ENCODE measurements around the gene TSGA10IP.

TSGA10IP gene

GRCh38 chr11:65928667-65929066 is 16.6 kb upstream of the TSGA10IP start:
- POLR2A ChIA-PET = no interaction called here
- no peak for DNase-seq (ENCODE audit: extremely low spot score)
- CTCF ChIA-PET = interaction anchor here (1.0 to 2.1 kb wide), 3 partner anchors 15 to 69 kb away, joined by 3 to 5 read pairs (median 3); partner anchors contain the start of gene CCDC85B

GRCh38 chr11:65931773-65932557 is 13.3 kb upstream of the TSGA10IP start:
- ChIA-PET CTCF (interaction anchor here (0.9 to 1.9 kb wide), 2 partner anchors 44 to 47 kb away, joined by 5 read pairs; partner anchors contain the start of gene FIBP), POLR2A (no interaction called here)
- no peak for DNase-seq (ENCODE audit: extremely low spot score)
- peak; percentile 13 for TF ChIP-seq CTCF (IDR thresholded peaks at IDR 0.05; ENCODE audit: control extremely low read depth, extremely low read depth, low read depth, missing control alignments)

More at GRCh38 chr11:65928667-65929066, 16.6 kb upstream of the TSGA10IP start:
- no peak for TF ChIP-seq CTCF (IDR thresholded peaks at IDR 0.05; ENCODE audit: control extremely low read depth, extremely low read depth, low read depth, missing control alignments)

- ChIA-PET POLR2A (no interaction called here), CTCF (interaction anchor here (0.9 to 1.9 kb wide), 4 partner anchors 9 to 48 kb away, joined by 3 to 5 read pairs (median 4); partner anchors contain the start of gene FIBP)
- no peak for TF ChIP-seq CTCF (IDR thresholded peaks at IDR 0.05; ENCODE audit: control extremely low read depth, extremely low read depth, low read depth, missing control alignments)
Measured at GRCh38 chr11:65932558-65932919, 12.7 kb upstream of the TSGA10IP start.

GRCh38 chr11:65934014-65934413 is 11.3 kb upstream of the TSGA10IP start:
- no peak for TF ChIP-seq CTCF (IDR thresholded peaks at IDR 0.05; ENCODE audit: control extremely low read depth, extremely low read depth, low read depth, missing control alignments)
- CTCF ChIA-PET = interaction anchor here (0.8 to 5.2 kb wide), 4 partner anchors 14 to 49 kb away, joined by 3 to 24 read pairs (median 4); partner anchors contain the start of gene CCDC85B
- DNase-seq (ENCODE audit: extremely low spot score) = no peak
- POLR2A ChIA-PET = no interaction called here

More at GRCh38 chr11:65932558-65932919, 12.7 kb upstream of the TSGA10IP start:
- DNase-seq (ENCODE audit: extremely low spot score) = no peak

- no peak for DNase-seq (ENCODE audit: extremely low spot score)
- no peak for TF ChIP-seq CTCF (IDR thresholded peaks at IDR 0.05; ENCODE audit: control extremely low read depth, extremely low read depth, low read depth, missing control alignments)
- CTCF ChIA-PET = interaction anchor here (1.0 to 5.2 kb wide), 5 partner anchors 15 to 85 kb away, joined by 3 to 24 read pairs (median 4); partner anchors contain the start of gene MUS81
- POLR2A ChIA-PET = no interaction called here
Measured at GRCh38 chr11:65937766-65938165, 7.5 kb upstream of the TSGA10IP start.

GRCh38 chr11:65941720-65942310 is 3.5 kb upstream of the TSGA10IP start:
- TF ChIP-seq CTCF (IDR thresholded peaks at IDR 0.05; ENCODE audit: control extremely low read depth, extremely low read depth, low read depth, missing control alignments) = no peak
- POLR2A ChIA-PET = no interaction called here
- no peak for DNase-seq (ENCODE audit: extremely low spot score)

More at GRCh38 chr11:65941720-65942310, 3.5 kb upstream of the TSGA10IP start:
- CTCF ChIA-PET = interaction anchor here (1.2 to 2.1 kb wide), 2 partner anchors 54 to 57 kb away, joined by 3 to 7 read pairs; partner anchors contain the start of gene FIBP

Data from GM10248 (cell line).